GM19452 (cell line): ENCODE measurements around the gene P2RX3.
"Not testable (repeated sequence)": the region's sequence is repeated elsewhere in the genome, so short reads cannot be mapped to it uniquely, and the experiment has no call there.

ENCODE experiments used
- ATAC-seq: cut with Tn5 transposase; IDR thresholded peaks from one replicate; pipeline ENCODE4 v1.9.1; 2021; ENCODE audit not compliant: unreplicated experiment

P2RX3 gene

GRCh38 chr11:57324154-57324885, 13.8 kb upstream of the P2RX3 start:
- ATAC-seq, result no peak

GRCh38 chr11:57324886-57325734, 13.0 kb upstream of the P2RX3 start, which contains the start of gene TNKS1BP1:
Gene TNKS1BP1 (minus strand): TSS chr11:57324952. CDS start chr11:57321885, 3,067 bp downstream.
- peak; percentile 89 for ATAC-seq

DNA sequence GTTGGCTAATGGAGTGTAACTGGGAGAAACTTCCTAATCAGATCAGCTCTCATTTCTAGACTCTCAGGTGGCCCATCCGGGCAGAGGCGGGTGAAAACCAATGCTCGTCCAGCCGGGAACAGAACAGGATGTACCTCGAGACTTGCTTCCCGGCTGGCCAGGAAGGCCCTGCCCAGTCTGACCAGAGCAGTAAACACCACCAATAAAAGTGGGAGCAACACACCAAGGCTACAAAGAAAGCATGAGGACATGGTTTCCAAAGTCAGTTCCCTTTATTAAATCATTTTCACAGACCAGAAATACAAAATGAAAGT, 12.5 kb upstream of the P2RX3 start:
- no peak for ATAC-seq

- no peak for ATAC-seq
Measured at GRCh38 chr11:57327721-57328120, 10.4 kb upstream of the P2RX3 start.

DNA sequence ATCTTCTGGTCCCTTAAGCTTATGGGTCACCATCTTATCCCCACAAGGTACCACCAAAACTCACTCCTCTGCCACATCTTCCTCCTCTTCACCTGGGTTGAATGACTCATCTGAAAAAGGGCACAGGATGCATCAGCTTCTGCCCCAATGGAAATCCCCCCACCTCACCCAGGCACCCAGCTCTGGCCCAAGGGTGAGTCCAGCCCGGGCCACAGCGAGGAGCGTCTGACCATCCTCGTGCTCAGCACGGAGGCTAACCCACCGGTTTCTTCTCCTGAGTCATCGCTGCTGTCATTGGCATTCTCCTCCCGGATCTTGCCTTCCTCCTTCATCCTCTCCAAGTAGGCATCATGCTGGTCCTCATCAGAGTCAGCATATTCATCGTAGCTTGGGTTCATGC, 8.1 kb upstream of the P2RX3 start:
- ATAC-seq, result no peak

DNA sequence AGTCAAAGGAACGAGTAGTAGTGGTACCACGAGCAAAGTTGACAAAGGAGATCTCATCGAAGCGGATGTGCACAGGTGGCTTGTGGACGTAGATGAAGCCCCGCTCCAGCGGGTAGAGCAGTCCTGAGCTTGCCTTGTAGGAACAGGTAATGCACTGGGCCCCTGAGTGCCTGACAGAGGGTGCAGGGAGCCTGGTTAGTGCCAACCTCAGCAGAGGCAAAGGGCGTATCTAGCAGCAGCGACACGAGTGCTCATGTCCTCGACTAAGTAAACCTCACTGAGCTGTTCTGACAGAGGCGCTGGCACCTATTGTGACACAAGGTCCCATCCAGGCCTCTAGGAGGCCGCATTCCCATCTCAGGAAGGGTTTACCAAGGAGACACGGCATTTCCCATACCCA, 6.4 kb upstream of the P2RX3 start:
- ATAC-seq, result no peak

DNA sequence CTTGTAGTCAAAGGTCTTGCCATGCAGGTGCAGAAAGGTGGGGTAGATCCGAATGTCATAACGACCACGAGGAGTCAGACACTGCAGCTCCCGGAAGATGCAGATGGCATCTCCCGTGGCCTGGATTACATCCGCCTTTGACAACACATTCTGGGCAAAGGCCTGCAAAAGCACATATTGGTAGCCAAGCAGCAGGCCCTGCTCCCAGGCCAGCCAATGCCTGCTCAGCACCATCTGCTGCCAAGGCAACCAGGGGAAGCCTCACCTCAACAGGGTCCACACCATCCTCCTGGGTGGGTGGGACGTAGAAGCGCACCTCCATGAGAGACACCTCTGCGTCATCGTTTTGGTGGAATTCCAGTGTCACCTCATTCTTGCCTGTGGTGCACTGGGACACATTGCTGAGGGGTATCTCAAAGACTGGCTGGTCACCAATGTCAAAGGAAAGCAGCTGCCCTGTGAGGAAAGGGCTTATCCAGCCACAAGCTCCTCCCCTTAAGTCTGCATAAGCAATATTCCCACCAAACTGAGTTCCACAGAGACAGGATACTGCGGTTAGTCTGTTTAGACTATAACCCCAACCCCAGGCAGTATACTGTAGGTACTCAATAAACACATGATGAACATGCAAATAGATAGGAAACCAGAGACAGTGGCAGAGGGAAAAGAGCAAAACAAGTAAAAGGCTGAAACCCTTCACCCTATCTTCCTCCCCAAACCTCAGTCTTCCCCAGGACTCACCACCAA, 5.3 kb upstream of the P2RX3 start:
- no peak for ATAC-seq

- ATAC-seq, result peak; percentile 2
Measured at GRCh38 chr11:57335023-57335342, 3.2 kb upstream of the P2RX3 start.

GRCh38 chr11:57335343-57336110, 2.6 kb upstream of the P2RX3 start, which contains the start of gene SSRP1:
Gene SSRP1 (minus strand): TSS chr11:57335892. CDS start chr11:57335121, 771 bp downstream.
- peak; percentile 99 for ATAC-seq

- ATAC-seq, result peak; percentile 1
Measured at GRCh38 chr11:57336111-57336666, 2.0 kb upstream of the P2RX3 start.

DNA sequence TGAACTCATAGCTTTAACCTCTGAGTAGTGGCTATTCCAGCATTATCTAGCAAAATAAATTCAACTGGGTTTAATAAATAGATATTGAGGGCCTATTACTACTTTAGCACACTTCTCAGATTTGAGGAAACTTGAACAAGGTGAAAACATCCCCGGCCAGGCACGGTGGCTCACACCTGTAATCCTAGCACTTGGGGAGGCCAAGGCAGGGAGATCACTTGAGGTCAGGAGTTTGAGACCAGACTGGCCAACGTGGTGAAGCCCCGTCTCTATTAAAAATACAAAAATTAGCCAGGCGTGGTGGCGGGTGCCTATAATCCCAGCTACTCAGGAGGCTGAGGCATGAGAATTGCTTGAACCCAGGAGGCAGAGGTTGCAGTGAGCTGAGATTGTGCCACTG, 1.3 kb upstream of the P2RX3 start:
- not testable (repeated sequence) for ATAC-seq

- no peak for ATAC-seq
Measured at GRCh38 chr11:57339328-57339727, 1.2 kb downstream of the P2RX3 start.

GRCh38 chr11:57340039-57340615, 2.0 kb downstream of the P2RX3 start:
- ATAC-seq, result no peak

DNA sequence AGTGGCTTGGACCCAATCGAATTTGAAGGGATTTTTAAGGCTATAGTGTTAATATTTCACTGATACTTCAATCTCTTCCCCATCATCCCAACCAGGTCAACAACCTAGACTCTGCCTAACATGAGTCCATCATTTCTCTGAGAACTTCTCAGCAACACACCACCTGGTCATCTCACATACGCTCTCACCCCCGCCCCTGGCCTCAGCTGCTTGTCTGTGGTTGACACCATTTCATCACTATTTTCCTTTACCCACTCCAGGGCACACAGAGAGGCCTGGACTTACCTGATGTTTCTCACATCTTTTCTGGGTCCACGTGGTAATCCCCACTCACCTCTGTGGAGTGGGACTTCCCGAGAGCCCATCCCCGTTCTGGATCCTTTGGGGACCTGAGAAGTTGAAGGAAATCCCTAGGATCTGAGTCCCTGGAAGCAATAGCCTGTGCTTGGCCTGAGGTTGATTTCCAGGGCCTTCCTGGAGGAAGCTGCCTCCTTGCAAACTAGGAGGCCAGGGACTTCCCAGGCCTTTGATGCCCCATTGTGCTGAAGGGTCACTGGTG, 3.2 kb downstream of the P2RX3 start:
- no peak for ATAC-seq

- ATAC-seq, result no peak
Measured at GRCh38 chr11:57342702-57343101, 4.5 kb downstream of the P2RX3 start.

DNA sequence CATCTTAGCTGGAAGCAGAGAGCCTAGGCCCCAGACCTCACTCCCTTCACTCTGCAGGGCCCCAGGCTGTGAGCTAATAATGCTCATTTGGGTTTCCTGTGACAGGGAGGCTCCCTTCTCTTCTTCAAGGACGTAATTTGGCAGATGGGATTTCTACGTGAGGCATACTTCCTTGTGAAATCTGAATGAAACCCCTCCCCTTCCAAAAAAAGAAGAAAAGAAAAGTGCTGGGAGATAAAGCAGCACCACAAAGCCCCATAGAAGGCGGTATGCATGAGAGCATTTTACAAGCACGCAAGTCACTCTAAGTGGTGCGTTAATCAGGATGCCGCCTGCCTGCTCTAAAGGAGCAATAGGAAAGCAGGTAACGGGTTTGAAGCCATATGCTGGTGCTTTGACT, 5.7 kb downstream of the P2RX3 start:
- ATAC-seq, result no peak

DNA sequence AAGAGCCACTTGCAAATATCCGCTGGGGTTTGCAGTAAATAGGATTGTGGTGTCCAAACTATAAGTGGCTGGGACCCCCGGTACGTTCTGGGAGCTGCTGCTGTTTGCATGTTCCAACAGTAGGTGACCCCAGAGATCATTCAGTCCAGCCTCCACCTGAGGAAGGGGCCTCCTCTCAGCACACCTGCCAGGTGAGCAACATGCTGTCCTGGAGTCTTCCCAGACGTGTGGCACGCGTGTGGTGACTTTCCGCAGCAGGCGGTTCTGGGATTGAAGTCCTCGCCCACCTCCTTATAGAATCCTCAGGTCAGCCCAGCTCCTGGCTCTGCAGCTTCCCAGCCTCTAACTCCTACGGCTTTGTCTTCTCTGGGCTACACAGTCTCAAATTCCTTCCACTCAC, 6.7 kb downstream of the P2RX3 start:
- no peak for ATAC-seq

- ATAC-seq, result peak; percentile 62
Measured at GRCh38 chr11:57345555-57346211, 7.5 kb downstream of the P2RX3 start.

GRCh38 chr11:57347336-57347735, 9.2 kb downstream of the P2RX3 start:
- no peak for ATAC-seq
